GM12874 (cell line): ENCODE data around the gene RHOXF2B.

Experiments
- TF ChIP-seq, protein P1 (sequence below): IDR thresholded peaks from 2 replicates; pipeline ENCODE4 v1.5.1; 2011; ENCODE audit warnings: low read depth, mild to moderate bottlenecking, control low read depth, low read length, moderate library complexity; ENCODE audit not compliant: insufficient read depth

The RHOXF2B gene

DNA sequence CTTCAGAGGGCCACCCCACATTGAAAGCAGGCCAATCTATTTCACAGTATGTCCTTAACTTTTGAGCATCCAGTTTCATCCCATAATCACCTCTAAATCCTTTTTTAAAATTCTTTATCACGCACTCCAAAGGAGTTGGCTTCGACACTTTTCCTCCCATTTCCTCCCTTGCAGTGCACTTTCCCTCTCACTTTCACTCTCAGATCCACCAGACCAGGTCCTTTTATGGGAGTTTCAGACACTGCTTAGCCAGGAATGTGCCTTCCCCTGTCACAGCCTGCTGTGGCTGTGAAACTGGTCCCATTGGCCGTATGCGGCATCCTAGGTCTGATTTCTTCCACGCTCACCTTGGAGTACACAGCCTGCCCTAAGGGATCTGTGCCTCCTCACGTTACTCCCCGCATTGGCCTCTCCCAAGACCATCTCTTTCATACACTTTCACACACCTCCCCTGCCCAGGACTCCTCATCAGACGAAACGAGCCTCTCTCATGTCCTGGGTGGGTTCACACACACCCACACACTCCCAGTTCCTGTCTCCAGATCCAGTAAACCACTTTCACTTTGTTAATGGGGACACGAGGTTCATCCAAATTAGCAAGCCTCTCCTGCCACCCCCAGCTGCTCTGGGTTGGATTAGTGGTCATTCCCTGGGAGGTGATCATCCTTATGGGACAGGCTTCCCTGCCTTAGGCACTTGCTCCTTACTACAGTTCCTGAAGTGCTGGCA is 10.0 kb upstream of the RHOXF2B start:
- TF ChIP-seq, protein P1, sequence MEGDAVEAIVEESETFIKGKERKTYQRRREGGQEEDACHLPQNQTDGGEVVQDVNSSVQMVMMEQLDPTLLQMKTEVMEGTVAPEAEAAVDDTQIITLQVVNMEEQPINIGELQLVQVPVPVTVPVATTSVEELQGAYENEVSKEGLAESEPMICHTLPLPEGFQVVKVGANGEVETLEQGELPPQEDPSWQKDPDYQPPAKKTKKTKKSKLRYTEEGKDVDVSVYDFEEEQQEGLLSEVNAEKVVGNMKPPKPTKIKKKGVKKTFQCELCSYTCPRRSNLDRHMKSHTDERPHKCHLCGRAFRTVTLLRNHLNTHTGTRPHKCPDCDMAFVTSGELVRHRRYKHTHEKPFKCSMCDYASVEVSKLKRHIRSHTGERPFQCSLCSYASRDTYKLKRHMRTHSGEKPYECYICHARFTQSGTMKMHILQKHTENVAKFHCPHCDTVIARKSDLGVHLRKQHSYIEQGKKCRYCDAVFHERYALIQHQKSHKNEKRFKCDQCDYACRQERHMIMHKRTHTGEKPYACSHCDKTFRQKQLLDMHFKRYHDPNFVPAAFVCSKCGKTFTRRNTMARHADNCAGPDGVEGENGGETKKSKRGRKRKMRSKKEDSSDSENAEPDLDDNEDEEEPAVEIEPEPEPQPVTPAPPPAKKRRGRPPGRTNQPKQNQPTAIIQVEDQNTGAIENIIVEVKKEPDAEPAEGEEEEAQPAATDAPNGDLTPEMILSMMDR: no peak

DNA sequence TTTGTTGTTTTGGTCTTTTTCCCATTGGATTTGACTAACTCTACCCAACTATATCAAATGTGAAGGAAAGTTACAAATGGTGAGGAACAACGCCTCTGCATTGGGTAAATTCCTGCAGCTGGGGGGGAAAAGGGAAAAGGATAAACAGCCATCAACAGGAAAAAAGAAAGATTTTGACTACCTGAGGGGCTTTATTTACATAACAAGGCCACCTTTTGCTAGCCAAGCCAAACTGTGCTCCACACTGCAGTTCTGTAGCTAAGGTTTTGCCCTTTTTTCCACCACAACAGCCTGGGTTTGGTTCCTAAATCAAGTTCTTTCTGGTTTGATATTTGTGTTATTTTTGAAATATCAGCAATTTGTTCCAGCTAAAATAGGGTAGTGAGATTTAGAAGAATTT is 40.8 kb downstream of the RHOXF2B start:
- TF ChIP-seq, protein P1: no peak

DNA sequence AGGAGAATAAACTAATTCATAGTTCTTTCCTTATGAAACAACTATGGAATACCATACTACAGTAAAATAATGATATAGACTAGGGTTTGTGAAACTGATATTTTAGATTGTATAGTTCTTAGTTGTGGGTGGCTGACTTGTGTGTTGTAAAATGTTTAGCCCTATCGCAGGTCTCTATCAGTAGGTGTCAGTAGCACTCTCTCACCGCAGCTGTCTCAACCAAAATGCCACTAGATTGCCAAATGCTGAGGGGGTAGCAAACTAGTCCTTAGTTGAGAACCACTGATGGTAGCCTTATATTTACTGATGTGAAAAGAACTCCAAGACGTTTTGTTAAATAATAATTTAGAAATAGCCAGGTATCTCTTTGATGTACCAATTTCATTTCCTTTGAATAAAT is 48.1 kb downstream of the RHOXF2B start:
- TF ChIP-seq, protein P1: no peak

DNA sequence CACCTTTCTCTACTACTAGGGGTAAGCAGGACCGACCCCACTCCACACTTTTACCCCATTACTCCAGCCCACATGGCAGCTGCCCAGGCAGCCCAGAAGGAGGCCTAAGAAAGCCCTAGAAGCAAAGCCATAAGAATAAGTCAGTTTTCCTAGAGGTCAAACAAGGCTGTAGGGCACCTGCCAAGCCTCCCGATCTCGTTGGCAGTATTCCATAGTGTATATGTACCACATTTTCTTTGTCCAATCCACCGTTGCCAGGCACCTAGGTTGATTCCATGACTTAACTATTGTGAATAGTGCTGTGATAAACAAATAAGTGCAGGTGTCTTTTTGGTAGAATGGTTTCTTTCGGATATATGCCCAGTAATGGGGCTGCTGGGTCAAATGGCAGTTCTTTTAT is 54.2 kb downstream of the RHOXF2B start:
- TF ChIP-seq, protein P1: no peak

DNA sequence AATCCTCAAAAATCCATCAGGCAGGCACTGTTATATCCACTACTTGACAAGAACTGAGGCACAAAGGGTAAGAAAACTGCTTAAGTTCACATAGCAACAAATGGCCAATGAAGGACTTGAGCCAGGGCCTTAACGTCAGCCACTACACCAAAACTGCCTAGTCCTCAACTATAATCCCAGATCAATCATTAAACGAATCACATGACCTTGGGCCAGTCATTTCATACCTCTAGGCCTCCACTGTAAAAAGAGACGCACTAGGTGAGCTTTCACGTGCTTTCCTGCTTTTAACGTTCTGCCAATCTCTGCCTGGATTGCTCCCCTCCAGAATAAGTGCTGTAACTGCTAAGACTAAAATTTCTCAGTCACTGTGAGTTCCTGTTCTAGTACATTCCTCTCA is 54.7 kb downstream of the RHOXF2B start:
- TF ChIP-seq, protein P1: no peak
